Breast epithelium (tissue), 4 donors: ENCODE results near the gene KCNH5. TPM values are rescaled to one million over a fixed set of nuclear protein-coding genes. Genes with fewer than 3 reads are reported as not detected.
A peak's percentile ranks its signal among the peaks of the same experiment; 100 is the strongest.

ENCODE experiments used
- DNase-seq, 2 donors: peaks; one replicate each; pipeline ENCODE4 v3.0.0-alpha.2; 2019; ENCODE audit warnings: low spot score in 2 of 2
- H3K27ac ChIP-seq, 2 donors: fragments of 200-600 bp; sonication (generic) in 1 of 2; one replicate each; pipeline ENCODE4 v1.5.1; 2016 to 2019; ENCODE audit warnings: mild to moderate bottlenecking in 1 of 2
- H3K27me3 ChIP-seq, 2 donors: fragments of 200-600 bp; sonication (generic) in 1 of 2; one replicate each; pipeline versions ENCODE4 v1.5.1 to v1.6.0; 2017 to 2019; ENCODE audit warnings: control low read depth in 1 of 2, mild to moderate bottlenecking in 1 of 2
- H3K36me3 ChIP-seq: fragments of 200-600 bp; one replicate; pipeline ENCODE4 v1.5.1; 2019
- H3K4me1 ChIP-seq, 2 donors: fragments of 200-600 bp; sonication (generic); one replicate each; pipeline ENCODE4 v1.5.1; 2016 to 2019; ENCODE audit warnings: control low read depth in 1 of 2
- H3K4me3 ChIP-seq, 3 donors: fragments of 200-600 bp; sonication (generic); 1 replicate in 2 of 3; 2 replicates in 1 of 3; pipeline ENCODE4 v1.5.1; 2016 to 2019; ENCODE audit warnings: mild to moderate bottlenecking in 3 of 3, moderate library complexity in 2 of 3
- H3K9me3 ChIP-seq, 2 donors: fragments of 200-600 bp; sonication (generic) in 1 of 2; one replicate each; pipeline ENCODE4 v1.5.1; 2016 to 2019; ENCODE audit warnings: control low read depth in 1 of 2
- POLR2A ChIP-seq: fragments of 450-650 bp; IDR thresholded peaks from one replicate; pipeline ENCODE4 v1.6.1; 2016; ENCODE audit warnings: antibody characterized with exemption, mild to moderate bottlenecking, moderate library complexity
- POLR2AphosphoS5 ChIP-seq, 3 donors: sonication (generic); formaldehyde crosslinking; IDR thresholded peaks; one replicate each; pipeline ENCODE4 v1.6.1; 2017; ENCODE audit warnings: antibody characterized with exemption in 3 of 3
- intact Hi-C: fragments of 100-400 bp; cut with DNase I; formaldehyde crosslinking; loops from one replicate; pipeline ENCODE4 v1.15.1; 2023; ENCODE audit warnings: low total_unique reads
- total RNA-seq, 3 donors: library from RNA; depleted of rRNA; stranded (reverse); fragments of >200 nt; gene quantifications; one replicate each; pipeline ENCODE4 v1.1.0, GENCODE V29; 2016
- TF ChIP-seq, protein P1 (sequence below), 3 donors: fragments of 450-650 bp; IDR thresholded peaks; one replicate each; pipeline ENCODE4 v1.5.1; 2016 to 2017; ENCODE audit warnings: antibody characterized with exemption in 3 of 3, mild to moderate bottlenecking in 3 of 3, moderate library complexity in 3 of 3

KCNH5 gene
- total RNA-seq, result under 1 TPM in 2 of 3 donors, not detected in 1; 0.33 to 0.88 TPM

DNA sequence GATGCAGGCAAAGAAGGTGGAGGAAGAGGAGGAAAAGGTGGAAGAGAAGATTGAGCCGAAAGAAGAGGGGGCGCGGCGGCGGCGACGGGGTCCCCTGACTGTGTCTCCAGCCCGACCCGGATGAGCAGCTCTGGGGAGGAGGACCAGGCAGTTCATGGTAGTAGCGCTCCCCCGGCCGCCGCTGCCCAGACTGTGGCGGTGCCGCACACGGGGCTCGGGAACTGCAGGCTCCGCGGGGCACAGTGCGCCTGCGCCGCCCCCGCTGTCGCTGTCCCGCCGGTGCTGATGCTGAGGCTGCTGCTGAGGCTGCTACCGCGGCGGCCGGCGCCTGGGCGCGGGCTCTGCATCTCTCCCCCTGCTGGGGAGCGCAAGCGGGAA lies at the start of gene KCNH5:
Gene KCNH5 (minus strand): TSS at position 225 of the 378 bp plus-strand sequence. CDS start 272 bp downstream, outside the sequence.
- no peak for TF ChIP-seq POLR2AphosphoS5 (IDR thresholded peaks at IDR 0.05)
- no peak for TF ChIP-seq POLR2A
- TF ChIP-seq, protein P1, sequence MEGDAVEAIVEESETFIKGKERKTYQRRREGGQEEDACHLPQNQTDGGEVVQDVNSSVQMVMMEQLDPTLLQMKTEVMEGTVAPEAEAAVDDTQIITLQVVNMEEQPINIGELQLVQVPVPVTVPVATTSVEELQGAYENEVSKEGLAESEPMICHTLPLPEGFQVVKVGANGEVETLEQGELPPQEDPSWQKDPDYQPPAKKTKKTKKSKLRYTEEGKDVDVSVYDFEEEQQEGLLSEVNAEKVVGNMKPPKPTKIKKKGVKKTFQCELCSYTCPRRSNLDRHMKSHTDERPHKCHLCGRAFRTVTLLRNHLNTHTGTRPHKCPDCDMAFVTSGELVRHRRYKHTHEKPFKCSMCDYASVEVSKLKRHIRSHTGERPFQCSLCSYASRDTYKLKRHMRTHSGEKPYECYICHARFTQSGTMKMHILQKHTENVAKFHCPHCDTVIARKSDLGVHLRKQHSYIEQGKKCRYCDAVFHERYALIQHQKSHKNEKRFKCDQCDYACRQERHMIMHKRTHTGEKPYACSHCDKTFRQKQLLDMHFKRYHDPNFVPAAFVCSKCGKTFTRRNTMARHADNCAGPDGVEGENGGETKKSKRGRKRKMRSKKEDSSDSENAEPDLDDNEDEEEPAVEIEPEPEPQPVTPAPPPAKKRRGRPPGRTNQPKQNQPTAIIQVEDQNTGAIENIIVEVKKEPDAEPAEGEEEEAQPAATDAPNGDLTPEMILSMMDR (IDR thresholded peaks at IDR 0.05), result no peak
- H3K4me1 ChIP-seq, result peaks cover 0 to 6% of the 10 kb centered on the region in 2 donors
- H3K27me3 ChIP-seq, result peaks cover 3 to 60% of the 10 kb centered on the region in 2 donors
- H3K9me3 ChIP-seq, result no peaks in the 10 kb centered on the region
- intact Hi-C loops, result loop anchor here (10.0 kb wide), 1 partner anchor 290 kb away; no protein-coding TSS in a partner anchor
- H3K27ac ChIP-seq, result no peak within 1 kb of the TSS
- H3K4me3 ChIP-seq, result peak within 1 kb of the TSS; percentile 3 to 64 (median 43)
- H3K36me3 ChIP-seq, result no peaks in the 10 kb centered on the region
- no peak for DNase-seq

GRCh38 chr14:63091394-63091996 lies 46.2 kb upstream of the KCNH5 start:
- intact Hi-C loops, result no loop called here
- TF ChIP-seq, protein P1 (IDR thresholded peaks at IDR 0.05), result no peak
- no peak for TF ChIP-seq POLR2A
- TF ChIP-seq POLR2AphosphoS5 (IDR thresholded peaks at IDR 0.05), result no peak

GRCh38 chr14:63088865-63089264 lies 43.6 kb upstream of the KCNH5 start:
- Histone ChIP-seq H3K9me3 (peaks cover 4 to 7% of the 10 kb centered on the region in 2 donors), H3K27ac (no peak overlapping the region), H3K4me1 (no peaks in the 10 kb centered on the region), H3K27me3 (no peaks in the 10 kb centered on the region), H3K4me3 (no peak overlapping the region), H3K36me3 (no peaks in the 10 kb centered on the region)
- no peak for TF ChIP-seq POLR2AphosphoS5 (IDR thresholded peaks at IDR 0.05)
- TF ChIP-seq POLR2A, result no peak
- TF ChIP-seq, protein P1 (IDR thresholded peaks at IDR 0.05), result no peak
- DNase-seq, result no peak
- intact Hi-C loops, result no loop called here

More at GRCh38 chr14:63091394-63091996, 46.2 kb upstream of the KCNH5 start:
- Histone ChIP-seq H3K9me3 (no peaks in the 10 kb centered on the region), H3K27ac (no peak overlapping the region), H3K4me3 (no peak overlapping the region), H3K4me1 (no peaks in the 10 kb centered on the region), H3K36me3 (no peaks in the 10 kb centered on the region), H3K27me3 (no peaks in the 10 kb centered on the region)
- no peak for DNase-seq

DNA sequence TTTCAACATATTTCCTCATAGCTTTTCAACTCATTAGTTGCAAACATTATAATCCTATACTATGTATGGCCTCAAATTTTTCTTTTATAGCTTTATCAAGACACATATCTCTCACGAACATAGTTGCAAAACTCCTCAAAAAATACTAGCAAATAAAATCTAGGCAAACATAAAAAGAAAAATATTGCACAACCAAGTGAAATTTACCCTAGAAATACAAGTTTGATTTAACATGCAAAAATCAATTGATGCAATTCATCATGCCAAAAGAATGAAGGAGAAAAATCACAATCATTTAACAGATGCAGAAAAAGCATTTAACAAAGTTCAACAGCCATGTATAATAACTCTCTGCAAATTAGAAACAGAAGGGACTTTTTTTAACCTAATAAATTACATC lies 33.3 kb upstream of the KCNH5 start:
- TF ChIP-seq POLR2AphosphoS5 (IDR thresholded peaks at IDR 0.05) (no peak), POLR2A (no peak)
- TF ChIP-seq, protein P1 (IDR thresholded peaks at IDR 0.05), result no peak
- Histone ChIP-seq H3K9me3 (no peaks in the 10 kb centered on the region), H3K4me1 (no peaks in the 10 kb centered on the region), H3K27ac (no peak overlapping the region), H3K4me3 (no peak overlapping the region), H3K27me3 (no peaks in the 10 kb centered on the region), H3K36me3 (no peaks in the 10 kb centered on the region)
- no peak for DNase-seq
- intact Hi-C loops, result no loop called here

GRCh38 chr14:63076488-63076887 lies 31.2 kb upstream of the KCNH5 start:
- no peaks in the 10 kb centered on the region for H3K36me3 ChIP-seq

More at GRCh38 chr14:63076488-63076887, 31.2 kb upstream of the KCNH5 start:
- no peak for DNase-seq
- Histone ChIP-seq H3K4me1 (no peaks in the 10 kb centered on the region), H3K27ac (no peak overlapping the region), H3K4me3 (no peak overlapping the region), H3K9me3 (no peaks in the 10 kb centered on the region), H3K27me3 (peaks cover 0 to 3% of the 10 kb centered on the region in 2 donors)
- intact Hi-C loops, result no loop called here
- TF ChIP-seq, protein P1 (IDR thresholded peaks at IDR 0.05), result no peak
- no peak for TF ChIP-seq POLR2AphosphoS5 (IDR thresholded peaks at IDR 0.05)
